ENCODE results near the gene REG1A. TPM values are rescaled to one million over a fixed set of nuclear protein-coding genes. Genes with fewer than 3 reads are reported as not detected.

REG1A gene
- total RNA-seq, 2 experiments from 2014 or later: not detected

DNA sequence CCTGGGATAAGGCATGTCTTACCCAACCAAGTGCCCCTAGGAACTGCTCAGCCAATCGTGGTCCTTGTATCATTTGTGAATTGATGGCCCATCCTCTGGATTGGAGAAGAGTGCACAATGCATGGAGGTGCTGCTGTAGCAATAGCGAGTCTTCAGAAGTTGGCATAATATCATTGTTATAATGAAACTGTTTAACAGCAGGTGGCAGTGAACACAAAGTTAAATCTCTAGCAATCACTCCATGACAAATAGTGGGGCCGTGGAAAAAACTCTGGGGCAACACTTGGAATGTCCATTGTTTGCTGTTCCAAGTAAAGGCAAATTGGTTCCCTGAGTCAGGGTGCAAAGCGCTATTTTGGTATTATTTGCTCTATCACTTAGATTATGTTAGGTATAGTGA lies 11.4 kb downstream of the REG1A start:
- H3K4me3 Mint-ChIP-seq: no peak overlapping the region
- CTCF ChIA-PET: no interaction called here
- H3K36me3 Mint-ChIP-seq (ENCODE audit: low read depth): no peaks in the 10 kb centered on the region
- H3K27ac Mint-ChIP-seq: no peak overlapping the region
- intact Hi-C loops (cut with micrococcal nuclease): no loop called here
- no peaks in the 10 kb centered on the region for H3K4me1 Mint-ChIP-seq (ENCODE audit: low read depth)
- H3K27me3 Mint-ChIP-seq (ENCODE audit: low read depth): peaks cover under 1% of the 10 kb centered on the region
- no peak for DNase-seq
- peaks cover 3% of the 10 kb centered on the region for H3K9me3 Mint-ChIP-seq

DNA sequence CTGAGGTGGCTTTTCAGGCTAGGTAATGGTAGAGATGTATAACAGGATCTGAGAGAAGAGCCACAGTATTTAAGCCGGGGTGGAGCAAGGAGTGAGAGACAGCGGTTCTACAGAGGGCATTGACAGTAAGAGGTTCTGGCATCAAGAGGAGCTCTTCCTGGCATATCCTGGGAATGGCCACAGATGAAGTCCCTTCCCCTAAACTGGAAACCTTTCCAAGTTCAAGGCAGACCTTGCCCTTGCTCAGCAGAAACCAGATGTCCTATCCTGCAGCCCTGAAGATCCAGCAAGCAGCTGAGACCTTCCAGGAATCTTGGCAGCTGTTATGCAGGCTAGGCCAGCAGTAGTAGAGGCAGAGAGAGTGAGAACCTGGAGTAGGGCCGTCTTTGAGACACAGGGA lies 18.1 kb downstream of the REG1A start:
- Mint-ChIP-seq H3K27ac (no peak overlapping the region), H3K27me3 (ENCODE audit: low read depth) (peaks cover 2% of the 10 kb centered on the region)
- CTCF ChIA-PET: no interaction called here

DNA sequence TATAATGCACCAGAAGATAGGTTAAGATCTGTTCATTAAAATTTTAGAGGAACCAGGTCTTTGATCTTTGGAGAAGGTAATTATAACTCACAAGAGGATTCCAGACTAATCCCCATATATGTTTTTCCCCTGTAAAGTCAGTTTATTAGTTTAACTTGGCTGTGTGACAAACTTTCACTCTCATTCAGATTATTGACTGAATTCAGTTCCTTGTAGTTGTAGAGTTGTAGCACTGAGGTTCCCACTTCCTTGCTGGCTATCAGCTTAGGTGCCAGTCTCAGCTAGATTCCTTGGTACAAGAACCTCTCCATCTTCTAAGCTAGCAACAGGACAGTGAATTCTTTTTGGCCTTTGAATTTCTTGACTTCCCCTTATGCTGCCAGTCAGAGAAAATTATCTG lies 19.1 kb downstream of the REG1A start:
- CTCF ChIA-PET: no interaction called here
- no peak overlapping the region for H3K4me3 Mint-ChIP-seq
- H3K9me3 Mint-ChIP-seq: peaks cover 3% of the 10 kb centered on the region
- intact Hi-C loops (cut with micrococcal nuclease): no loop called here
- no peak for DNase-seq
- no peak overlapping the region for H3K27ac Mint-ChIP-seq
- H3K27me3 Mint-ChIP-seq (ENCODE audit: low read depth): peaks cover 2% of the 10 kb centered on the region
- no peaks in the 10 kb centered on the region for H3K4me1 Mint-ChIP-seq (ENCODE audit: low read depth)
- H3K36me3 Mint-ChIP-seq (ENCODE audit: low read depth): no peaks in the 10 kb centered on the region

More for the DNA sequence above, 18.1 kb downstream of the REG1A start:
- Mint-ChIP-seq H3K36me3 (ENCODE audit: low read depth) (no peaks in the 10 kb centered on the region), H3K4me3 (no peak overlapping the region), H3K9me3 (peaks cover 3% of the 10 kb centered on the region), H3K4me1 (ENCODE audit: low read depth) (no peaks in the 10 kb centered on the region)
- DNase-seq: no peak
- intact Hi-C loops (cut with micrococcal nuclease): no loop called here

DNA sequence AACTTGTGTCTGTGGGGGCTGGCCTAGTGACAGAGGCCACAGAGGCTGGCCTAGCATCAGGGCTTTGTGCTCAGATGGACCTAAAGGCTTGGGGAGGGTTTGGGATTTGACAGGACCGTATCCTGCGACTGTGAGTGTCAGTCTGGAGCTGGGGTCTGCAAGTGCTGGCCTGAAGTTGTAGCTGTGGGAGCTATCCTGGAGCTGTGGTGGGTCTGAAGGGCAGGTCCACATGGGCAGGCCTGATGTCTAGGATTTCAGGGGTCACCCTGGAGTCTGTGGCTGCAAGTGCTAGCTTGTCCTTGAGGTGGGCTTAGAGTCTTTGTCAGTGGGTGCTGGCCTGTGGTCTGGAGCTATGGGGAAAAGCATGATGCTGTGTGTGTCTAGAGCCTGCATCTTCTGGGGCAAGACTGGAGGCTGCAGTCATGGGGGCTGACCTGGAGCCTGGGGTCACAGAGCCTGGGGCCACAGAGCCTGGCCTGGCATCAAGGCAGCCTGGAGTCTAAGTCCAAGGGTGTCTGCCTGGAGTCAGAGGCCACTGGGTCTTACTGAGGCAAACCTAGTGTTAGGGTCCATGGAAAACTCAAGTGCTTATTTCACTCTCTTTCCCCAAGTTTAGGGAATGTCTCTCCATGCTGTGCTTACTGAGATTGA lies 35.7 kb downstream of the REG1A start:
- H3K36me3 Mint-ChIP-seq (ENCODE audit: low read depth): no peaks in the 10 kb centered on the region
- no peak for DNase-seq
- intact Hi-C loops (cut with micrococcal nuclease): no loop called here
- H3K27ac Mint-ChIP-seq: no peak overlapping the region
- H3K27me3 Mint-ChIP-seq (ENCODE audit: low read depth): no peaks in the 10 kb centered on the region
- no peaks in the 10 kb centered on the region for H3K4me1 Mint-ChIP-seq (ENCODE audit: low read depth)
- peaks cover 8% of the 10 kb centered on the region for H3K9me3 Mint-ChIP-seq
- no peak overlapping the region for H3K4me3 Mint-ChIP-seq
- CTCF ChIA-PET: no interaction called here

DNA sequence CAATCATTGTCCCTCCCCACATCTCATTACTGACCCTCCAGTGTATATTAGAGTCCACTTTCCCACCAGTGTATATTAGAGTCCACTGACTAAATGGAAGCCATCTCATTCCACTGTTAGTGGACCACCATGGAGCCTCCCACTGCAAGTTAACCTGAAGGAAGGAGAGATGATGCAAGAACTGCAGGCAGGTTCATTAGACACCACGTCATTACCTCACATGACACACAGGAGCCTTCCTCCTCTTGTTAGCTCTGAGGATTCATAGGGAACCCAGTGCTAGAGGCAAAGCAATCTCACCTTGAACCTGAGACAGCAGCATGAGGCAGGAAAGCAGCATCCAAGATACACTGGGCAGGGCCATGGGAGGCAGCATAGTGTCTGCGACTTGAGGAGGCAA lies 38.7 kb downstream of the REG1A start:
- CTCF ChIA-PET: no interaction called here
- no peaks in the 10 kb centered on the region for H3K27me3 Mint-ChIP-seq (ENCODE audit: low read depth)
- peaks cover 7% of the 10 kb centered on the region for H3K9me3 Mint-ChIP-seq
- no peak overlapping the region for H3K27ac Mint-ChIP-seq
- intact Hi-C loops (cut with micrococcal nuclease): no loop called here
- H3K4me3 Mint-ChIP-seq: no peak overlapping the region
- H3K36me3 Mint-ChIP-seq (ENCODE audit: low read depth): no peaks in the 10 kb centered on the region
- no peaks in the 10 kb centered on the region for H3K4me1 Mint-ChIP-seq (ENCODE audit: low read depth)
- no peak for DNase-seq

DNA sequence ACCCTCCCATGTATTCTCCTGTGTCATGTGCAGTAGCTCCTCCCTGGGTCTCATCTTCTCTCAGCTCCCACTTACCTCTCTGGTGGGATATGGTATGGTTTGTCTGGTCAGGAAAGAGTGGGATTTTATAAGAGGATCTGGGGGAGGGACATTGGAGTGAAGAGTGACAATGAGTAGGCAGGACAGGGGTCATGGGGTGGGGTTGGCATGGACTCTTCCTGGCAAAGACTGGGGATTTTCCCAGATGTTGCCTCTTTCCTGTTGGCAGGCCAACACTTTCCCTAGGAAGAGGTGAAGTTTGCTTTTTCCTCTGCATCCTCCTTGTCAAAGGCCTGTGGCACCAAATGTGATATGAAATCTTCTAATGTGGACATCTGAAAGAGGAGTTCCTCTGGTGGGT lies 39.4 kb downstream of the REG1A start, which contains the start of gene REG3A:
TSS of gene REG3A (minus strand) at position 101 of the 400 bp plus-strand sequence. CDS start 348 bp downstream, outside the sequence.
- no peaks in the 10 kb centered on the region for H3K27me3 Mint-ChIP-seq (ENCODE audit: low read depth)
- H3K4me3 Mint-ChIP-seq: no peak within 1 kb of the TSS
- no peaks in the 10 kb centered on the region for H3K36me3 Mint-ChIP-seq (ENCODE audit: low read depth)
- no peaks in the 10 kb centered on the region for H3K4me1 Mint-ChIP-seq (ENCODE audit: low read depth)
- intact Hi-C loops (cut with micrococcal nuclease): no loop called here
- CTCF ChIA-PET: no interaction called here
- H3K27ac Mint-ChIP-seq: no peak within 1 kb of the TSS
- H3K9me3 Mint-ChIP-seq: peaks cover 7% of the 10 kb centered on the region
- DNase-seq: no peak

DNA sequence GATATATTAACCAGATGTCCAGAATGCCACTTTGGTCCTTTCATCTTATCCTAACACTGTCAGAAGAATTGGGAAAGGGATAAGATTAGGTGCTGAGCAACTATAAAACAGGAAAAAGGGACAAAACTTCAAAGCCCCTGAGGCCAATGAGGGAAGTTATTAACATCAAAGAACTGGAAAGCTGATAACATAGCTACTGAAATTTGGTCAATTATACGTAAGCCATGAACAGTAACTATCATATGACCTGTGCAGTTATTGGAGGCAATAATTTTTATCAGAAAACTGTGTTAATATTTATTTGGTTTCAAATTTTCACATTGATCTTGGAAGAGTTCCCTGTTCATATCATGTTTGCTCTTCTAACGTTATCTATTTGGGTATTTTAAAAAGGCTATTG lies 41.8 kb downstream of the REG1A start:
- intact Hi-C loops (cut with micrococcal nuclease): no loop called here
- DNase-seq: no peak
- Mint-ChIP-seq H3K9me3 (peaks cover 9% of the 10 kb centered on the region), H3K27ac (no peak overlapping the region), H3K4me1 (ENCODE audit: low read depth) (no peaks in the 10 kb centered on the region), H3K27me3 (ENCODE audit: low read depth) (no peaks in the 10 kb centered on the region), H3K36me3 (ENCODE audit: low read depth) (no peaks in the 10 kb centered on the region), H3K4me3 (no peak overlapping the region)
- CTCF ChIA-PET: interaction anchor here (0.6 kb wide), 1 partner anchor 342 kb away, joined by 5 read pairs; no protein-coding TSS in a partner anchor

DNA sequence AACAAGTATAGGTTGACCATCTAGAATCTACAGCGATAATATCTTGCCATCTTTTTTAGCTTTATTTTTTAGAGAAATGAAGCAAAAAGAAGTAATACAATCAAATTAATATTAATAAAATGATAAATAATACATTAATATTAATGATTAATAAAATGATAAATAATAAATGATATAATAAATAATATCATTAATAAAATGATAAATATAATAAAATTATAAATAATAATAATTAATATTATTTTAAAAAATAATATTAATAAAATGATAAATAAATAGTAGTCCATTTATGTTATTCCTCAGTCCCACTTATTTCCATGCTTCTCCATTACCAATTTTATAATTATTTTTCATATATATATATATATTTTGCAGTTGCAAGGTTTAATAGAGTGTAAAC lies 42.5 kb downstream of the REG1A start:
- peaks cover 9% of the 10 kb centered on the region for H3K9me3 Mint-ChIP-seq
- H3K27ac Mint-ChIP-seq: no peak overlapping the region
- CTCF ChIA-PET: interaction anchor here (0.6 kb wide), 1 partner anchor 341 kb away, joined by 5 read pairs; no protein-coding TSS in a partner anchor
- DNase-seq: no peak
- no peaks in the 10 kb centered on the region for H3K27me3 Mint-ChIP-seq (ENCODE audit: low read depth)
- H3K4me1 Mint-ChIP-seq (ENCODE audit: low read depth): no peaks in the 10 kb centered on the region
- H3K4me3 Mint-ChIP-seq: no peak overlapping the region
- H3K36me3 Mint-ChIP-seq (ENCODE audit: low read depth): no peaks in the 10 kb centered on the region
- intact Hi-C loops (cut with micrococcal nuclease): no loop called here

DNA sequence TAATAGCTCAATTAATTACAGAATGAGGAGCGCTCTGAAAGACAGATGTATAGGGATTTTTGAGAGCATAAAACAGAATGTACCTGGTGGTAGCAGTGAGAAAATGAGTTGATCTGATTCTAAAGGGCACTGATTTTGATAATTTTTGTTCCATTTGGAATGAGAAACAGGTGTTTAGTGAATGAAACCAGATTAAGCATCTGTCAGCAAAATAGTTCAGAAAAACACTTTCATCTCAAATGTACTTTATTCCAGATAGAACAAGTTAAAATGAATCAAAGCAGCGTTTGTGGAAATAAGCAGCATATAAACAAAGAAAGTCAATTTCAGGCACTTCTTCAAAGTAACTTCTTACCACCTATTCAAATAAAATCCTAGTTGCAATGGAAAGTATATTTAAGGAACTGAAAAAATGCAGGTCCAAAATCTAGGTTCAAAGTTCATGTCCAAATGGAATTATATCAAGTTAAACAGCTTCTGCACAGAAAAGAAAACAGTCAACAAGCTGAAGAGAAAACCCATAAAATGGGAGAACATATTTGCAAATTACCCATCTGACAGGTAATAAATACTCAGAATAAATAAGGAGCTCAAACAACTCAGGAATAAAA lies 51.2 kb downstream of the REG1A start:
- CTCF ChIA-PET: no interaction called here
- DNase-seq: no peak
- Mint-ChIP-seq H3K36me3 (ENCODE audit: low read depth) (no peaks in the 10 kb centered on the region), H3K27me3 (ENCODE audit: low read depth) (no peaks in the 10 kb centered on the region), H3K4me1 (ENCODE audit: low read depth) (no peaks in the 10 kb centered on the region), H3K9me3 (peaks cover 10% of the 10 kb centered on the region), H3K4me3 (no peak overlapping the region), H3K27ac (no peak overlapping the region)
- intact Hi-C loops (cut with micrococcal nuclease): no loop called here

Other genes with a start within 250 kb of the REG1A start
- not detected for gene REG3G, start 94.8 kb upstream of the REG1A start, total RNA-seq
- gene REG1B, start 32.5 kb upstream of the REG1A start, total RNA-seq: not detected
- gene REG3A, start 39.3 kb downstream of the REG1A start, total RNA-seq: not detected

Data from activated naive CD4-positive, alpha-beta T cell treated with anti-CD3 and anti-CD28 coated beads for 36 hours (primary cell).